ENCODE measurements around the gene PRKAG2. TPM values are rescaled to one million over a fixed set of nuclear protein-coding genes. Genes with fewer than 3 reads are reported as not detected.

The PRKAG2 gene
- total and polyA plus RNA-seq, 2 of the 13 experiments (the other 11 are each of a cell fraction or from before 2014, with no cell fraction given) = 0.90 to 1.3 TPM

- Histone ChIP-seq H3K79me2 (ENCODE audit: insufficient read depth, low read length) (no peaks in the 10 kb centered on the region), H3K4me2 (ENCODE audit: low read depth, low read length) (no peak overlapping the region), H3K4me3 (replicated peaks in 1 of 3; ENCODE audit: insufficient read depth in 1 of 3, low read depth in 2 of 3, low read length in 3 of 3) (no peak overlapping the region), H3K9me3 (ENCODE audit: low read length) (no peaks in the 10 kb centered on the region), H3K4me1 (ENCODE audit: insufficient read depth, low read length) (peaks cover 13% of the 10 kb centered on the region), H2AFZ (ENCODE audit: low read length) (no peak overlapping the region), H3K9ac (ENCODE audit: insufficient read depth, low read depth, low read length) (no peak overlapping the region), H4K20me1 (ENCODE audit: insufficient read depth, low read length) (no peaks in the 10 kb centered on the region), H3K27me3 (ENCODE audit: control insufficient read depth in 1 of 2, insufficient read depth in 2 of 2, low read length in 2 of 2) (peaks cover 1 to 40% of the 10 kb centered on the region in 2 experiments; a peak in 3 of 5 replicates), H3K27ac (ENCODE audit: extremely low read length, insufficient read depth, low read length) (no peak overlapping the region), H3K36me3 (replicated peaks in 1 of 2; ENCODE audit: control insufficient read depth in 1 of 2, insufficient read depth in 2 of 2, low read length in 2 of 2) (no peaks in the 10 kb centered on the region)
- in situ Hi-C loops (cut with HindIII; ENCODE audit: extremely low pct_ligation_motif_present, low pct_unique_long_range_greater_than_20kb) (no loop called here), intact Hi-C loops (cut with micrococcal nuclease; ENCODE audit: unreplicated experiment) (no loop called here)
- no peak for FAIRE-seq
- CTCF ChIA-PET (ENCODE audit: low intra/inter-chr PET ratio, low total read pairs) = no interaction called here
- no CpG with 5 or more reads among the region's 13 CpGs for WGBS (ENCODE audit: low lambda C conversion rate)
- no peak for DNase-seq (ENCODE audit: low spot score)
- POLR2A ChIA-PET = no interaction called here
- no peak for ATAC-seq
- no peak for TF ChIP-seq GATAD2A (CRISPR knock-in tag; IDR thresholded peaks at IDR 0.05)
- BruUV-seq (replicated peaks) = no TSS peak
These were observed 176.2 kb downstream of the PRKAG2 start for GRCh38 chr7:151700586-151701165.

- ChIA-PET POLR2A (no interaction called here), CTCF (ENCODE audit: low intra/inter-chr PET ratio, low total read pairs) (no interaction called here)
- H3K9me3 ChIP-seq (ENCODE audit: low read length) = no peaks in the 10 kb centered on the region
- TF ChIP-seq SUZ12 (IDR thresholded peaks at IDR 0.05; ENCODE audit: low read depth, low read length) (no peak), POLR2A (IDR thresholded peaks at IDR 0.05; ENCODE audit: insufficient read depth in 1 of 2, low read depth in 2 of 2, low read length in 2 of 2) (no peak), FOXJ3 (CRISPR knock-in tag; IDR thresholded peaks at IDR 0.05; ENCODE audit: borderline replicate concordance) (no peak)
- DNase-seq (ENCODE audit: low spot score) (no peak), FAIRE-seq (no peak), ATAC-seq (no peak)
- no peak overlapping the region for H3K4me3 ChIP-seq (replicated peaks in 1 of 3; ENCODE audit: insufficient read depth in 1 of 3, low read depth in 2 of 3, low read length in 3 of 3)
- WGBS (ENCODE audit: low lambda C conversion rate) = 35% methylated on average over 10 of the region's 10 CpGs
- H3K4me1 ChIP-seq (ENCODE audit: insufficient read depth, low read length) = peaks cover 17% of the 10 kb centered on the region
- no peaks in the 10 kb centered on the region for H3K36me3 ChIP-seq (replicated peaks in 1 of 2; ENCODE audit: control insufficient read depth in 1 of 2, insufficient read depth in 2 of 2, low read length in 2 of 2)
- no peak overlapping the region for H3K27ac ChIP-seq (ENCODE audit: extremely low read length, insufficient read depth, low read length)
- H2AFZ ChIP-seq (ENCODE audit: low read length) = no peak overlapping the region
- no peaks in the 10 kb centered on the region for H3K79me2 ChIP-seq (ENCODE audit: insufficient read depth, low read length)
- no TSS peak for BruUV-seq (replicated peaks)
- no peak overlapping the region for H3K9ac ChIP-seq (ENCODE audit: insufficient read depth, low read depth, low read length)
- intact Hi-C loops (cut with micrococcal nuclease; ENCODE audit: unreplicated experiment) (no loop called here), in situ Hi-C loops (cut with HindIII; ENCODE audit: extremely low pct_ligation_motif_present, low pct_unique_long_range_greater_than_20kb) (no loop called here)
- H3K27me3 ChIP-seq (ENCODE audit: control insufficient read depth in 1 of 2, insufficient read depth in 2 of 2, low read length in 2 of 2) = peaks cover 1 to 40% of the 10 kb centered on the region in 2 experiments; a peak in 3 of 5 replicates
- H3K4me2 ChIP-seq (ENCODE audit: low read depth, low read length) = no peak overlapping the region
- H4K20me1 ChIP-seq (ENCODE audit: insufficient read depth, low read length) = no peaks in the 10 kb centered on the region
These were observed 177.0 kb downstream of the PRKAG2 start for GRCh38 chr7:151699928-151700319.
